Subcutaneous adipose tissue (tissue), 4 donors: ENCODE data around the gene CCDC102A. TPM values are rescaled to one million over a fixed set of nuclear protein-coding genes. Genes with fewer than 3 reads are reported as not detected.

Source experiments
- total RNA-seq, 4 donors: library from RNA; depleted of rRNA; stranded (reverse); fragments of >200 nt; gene quantifications; one replicate each; pipeline ENCODE4 v1.1.0, GENCODE V29; 2016
- TF ChIP-seq, protein P1 (sequence below): fragments of 450-650 bp; IDR thresholded peaks from one replicate; pipeline ENCODE4 v1.5.1; 2016; ENCODE audit warnings: low read depth, mild to moderate bottlenecking, control low read depth, antibody characterized with exemption, moderate library complexity

The CCDC102A gene
- total RNA-seq, 4 donors from 2014 or later = 5.5 to 7.0 (median 6.2) TPM

- TF ChIP-seq, protein P1, sequence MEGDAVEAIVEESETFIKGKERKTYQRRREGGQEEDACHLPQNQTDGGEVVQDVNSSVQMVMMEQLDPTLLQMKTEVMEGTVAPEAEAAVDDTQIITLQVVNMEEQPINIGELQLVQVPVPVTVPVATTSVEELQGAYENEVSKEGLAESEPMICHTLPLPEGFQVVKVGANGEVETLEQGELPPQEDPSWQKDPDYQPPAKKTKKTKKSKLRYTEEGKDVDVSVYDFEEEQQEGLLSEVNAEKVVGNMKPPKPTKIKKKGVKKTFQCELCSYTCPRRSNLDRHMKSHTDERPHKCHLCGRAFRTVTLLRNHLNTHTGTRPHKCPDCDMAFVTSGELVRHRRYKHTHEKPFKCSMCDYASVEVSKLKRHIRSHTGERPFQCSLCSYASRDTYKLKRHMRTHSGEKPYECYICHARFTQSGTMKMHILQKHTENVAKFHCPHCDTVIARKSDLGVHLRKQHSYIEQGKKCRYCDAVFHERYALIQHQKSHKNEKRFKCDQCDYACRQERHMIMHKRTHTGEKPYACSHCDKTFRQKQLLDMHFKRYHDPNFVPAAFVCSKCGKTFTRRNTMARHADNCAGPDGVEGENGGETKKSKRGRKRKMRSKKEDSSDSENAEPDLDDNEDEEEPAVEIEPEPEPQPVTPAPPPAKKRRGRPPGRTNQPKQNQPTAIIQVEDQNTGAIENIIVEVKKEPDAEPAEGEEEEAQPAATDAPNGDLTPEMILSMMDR = no peak
These were observed 34.9 kb downstream of the CCDC102A start for GRCh38 chr16:57501492-57501891.

- TF ChIP-seq, protein P1 = no peak
These were observed 35.7 kb downstream of the CCDC102A start for GRCh38 chr16:57500578-57501111.

DNA sequence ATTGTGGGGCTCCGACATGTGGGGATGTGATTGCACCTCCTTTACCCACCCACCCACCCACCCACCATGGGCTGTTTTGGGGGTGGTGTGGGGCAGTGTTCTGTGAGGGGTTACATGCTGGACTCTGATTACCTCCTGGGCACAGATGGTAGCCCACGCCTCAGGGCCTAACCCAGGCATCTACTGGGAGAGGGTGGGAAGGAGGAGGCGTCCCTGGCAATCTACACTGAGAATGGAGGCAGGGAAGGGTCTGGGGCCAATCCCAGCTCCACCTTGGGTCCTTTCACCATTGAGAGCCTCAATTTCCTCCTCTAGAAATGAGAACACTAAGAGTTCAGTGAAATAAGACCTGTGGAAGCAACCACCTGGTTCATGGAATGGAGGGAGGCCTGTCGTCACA lies 38.3 kb downstream of the CCDC102A start:
- TF ChIP-seq, protein P1 = no peak

- TF ChIP-seq, protein P1 = no peak
These were observed 39.2 kb downstream of the CCDC102A start for GRCh38 chr16:57497121-57497520.

GRCh38 chr16:57493767-57494166 lies 42.6 kb downstream of the CCDC102A start:
- TF ChIP-seq, protein P1 = no peak

- TF ChIP-seq, protein P1 = no peak
These were observed 47.1 kb downstream of the CCDC102A start for GRCh38 chr16:57489229-57489628.

GRCh38 chr16:57486858-57487834 lies 49.2 kb downstream of the CCDC102A start:
- TF ChIP-seq, protein P1 = no peak
